DLD1 (cell line): ENCODE measurements around the gene CCNY.

ENCODE experiments used
- in situ Hi-C: cut with HindIII; loops from 2 replicates; pipeline ENCODE4 v1.10.0; 2017; ENCODE audit warnings: low sequenced_read_pairs

Gene CCNY

DNA sequence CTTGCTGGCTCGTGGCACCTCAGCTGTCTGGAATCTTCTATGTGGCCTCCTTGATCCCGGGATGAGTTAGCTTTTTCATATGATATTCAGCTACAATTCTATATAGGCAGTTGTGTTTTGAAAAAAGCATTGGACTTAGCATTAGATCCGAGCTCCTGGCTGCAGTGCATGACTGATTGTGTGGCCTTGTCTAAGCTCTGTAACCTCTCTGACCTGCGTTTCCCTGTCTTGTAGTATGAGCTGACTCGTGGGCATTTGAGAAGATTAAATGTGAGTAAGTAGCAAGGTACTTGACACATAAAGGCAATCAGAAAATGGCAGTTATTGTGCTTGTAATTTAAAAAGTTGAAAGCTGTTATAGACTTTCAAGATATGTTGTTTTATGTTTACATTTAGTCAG lies 85.9 kb downstream of the CCNY start:
- in situ Hi-C loops = no loop called here

- in situ Hi-C loops = no loop called here
These were observed 87.4 kb downstream of the CCNY start for GRCh38 chr10:35423505-35424306.

DNA sequence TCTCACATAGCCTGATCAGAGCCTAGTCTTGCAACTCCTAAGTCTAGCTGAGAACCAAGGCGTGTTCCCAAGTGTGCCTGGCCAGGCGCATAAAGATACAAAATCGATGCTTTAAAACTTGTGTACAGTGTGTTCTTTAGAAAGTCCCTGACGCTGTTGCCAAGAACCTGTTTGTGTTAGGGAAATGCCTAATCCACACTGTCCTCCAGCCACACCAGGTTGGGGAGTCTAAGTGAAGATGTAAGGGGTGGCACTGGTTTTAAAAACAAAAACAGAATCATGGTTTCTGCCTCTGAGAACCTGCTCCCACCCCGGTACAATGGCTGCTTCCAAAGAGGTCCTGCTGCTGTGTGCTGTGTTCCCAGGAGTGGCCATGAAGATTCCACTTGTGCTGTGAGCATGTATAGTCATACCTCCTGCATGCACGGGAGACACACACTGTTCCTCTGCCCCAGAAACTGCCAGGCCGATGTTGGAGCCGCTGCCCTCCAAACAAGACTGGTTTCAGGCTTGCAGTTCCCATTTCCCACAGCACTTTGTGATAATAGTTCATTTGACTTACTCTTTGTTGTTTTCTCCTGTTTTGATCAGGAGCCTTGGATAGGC lies 88.5 kb downstream of the CCNY start:
- in situ Hi-C loops = no loop called here

DNA sequence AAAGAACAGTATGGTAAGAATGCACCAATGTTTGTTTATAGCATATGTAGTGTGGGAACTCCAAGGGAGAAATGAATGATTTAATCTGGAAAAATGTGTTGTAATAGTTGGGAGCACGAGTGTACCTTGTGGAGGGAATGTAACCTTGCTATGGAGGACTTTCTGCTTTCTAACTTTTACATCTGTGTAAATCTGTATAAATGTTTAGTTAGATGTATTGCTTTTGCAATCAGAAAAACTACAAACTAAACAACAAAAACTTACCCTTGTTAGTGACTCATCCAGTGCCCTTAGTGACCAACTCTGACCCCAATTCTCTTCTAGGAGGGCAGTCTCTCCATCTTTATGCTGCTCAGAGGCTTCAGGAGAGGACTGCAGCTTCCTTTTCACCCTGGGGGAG lies 89.3 kb downstream of the CCNY start:
- in situ Hi-C loops = no loop called here

DNA sequence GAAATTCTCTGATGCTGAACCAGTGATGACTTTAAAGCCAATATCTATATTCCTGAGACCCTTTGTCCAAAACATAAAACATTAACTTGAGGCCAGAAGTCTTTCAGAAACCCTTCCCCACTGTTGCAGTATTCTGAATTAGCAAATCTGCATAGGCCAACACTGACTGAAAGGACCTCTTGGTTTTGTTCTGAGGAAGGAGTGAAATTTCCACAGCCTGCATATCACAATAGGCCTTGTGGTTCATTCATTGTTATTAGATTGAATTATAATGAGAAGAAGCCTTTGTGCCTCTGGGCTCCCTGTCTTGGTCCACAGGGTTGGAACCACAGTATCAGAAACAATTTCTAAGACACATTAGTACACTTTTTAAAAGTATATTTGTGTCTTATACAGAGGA lies 90.3 kb downstream of the CCNY start:
- in situ Hi-C loops = no loop called here

GRCh38 chr10:35427543-35427942 lies 91.2 kb downstream of the CCNY start:
- in situ Hi-C loops = no loop called here

GRCh38 chr10:35428521-35428920 lies 92.2 kb downstream of the CCNY start:
- in situ Hi-C loops = no loop called here

- in situ Hi-C loops = no loop called here
These were observed 96.6 kb downstream of the CCNY start for GRCh38 chr10:35432781-35433338.

DNA sequence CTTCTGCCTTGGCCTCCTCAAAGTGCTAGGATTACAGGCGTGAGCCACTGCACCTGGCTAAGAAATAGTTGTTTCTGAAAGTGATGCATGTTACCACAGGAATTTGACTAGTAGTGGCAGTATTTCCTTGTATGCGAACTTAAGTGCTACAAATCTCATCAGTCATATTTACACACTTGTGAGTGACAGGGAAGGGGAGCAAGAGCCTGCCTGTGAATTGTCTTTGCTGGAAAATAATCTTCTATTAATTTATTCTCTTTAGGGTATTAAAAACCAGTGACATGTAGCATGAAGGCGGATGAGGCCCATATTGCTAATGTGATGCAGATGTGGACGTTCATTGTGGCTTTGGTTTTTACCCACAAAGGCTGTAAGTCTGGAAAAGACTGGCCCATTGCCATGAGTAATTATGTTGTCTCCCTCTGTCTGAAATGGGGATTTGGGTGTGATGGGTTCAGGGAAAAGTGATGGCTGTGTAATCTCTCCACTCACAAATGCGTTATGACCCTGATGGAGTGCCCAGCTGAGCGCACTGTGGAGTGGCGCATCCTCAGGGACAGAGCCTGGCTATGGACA lies 97.6 kb downstream of the CCNY start:
- in situ Hi-C loops = no loop called here

GRCh38 chr10:35434533-35434932 lies 98.2 kb downstream of the CCNY start:
- in situ Hi-C loops = no loop called here

DNA sequence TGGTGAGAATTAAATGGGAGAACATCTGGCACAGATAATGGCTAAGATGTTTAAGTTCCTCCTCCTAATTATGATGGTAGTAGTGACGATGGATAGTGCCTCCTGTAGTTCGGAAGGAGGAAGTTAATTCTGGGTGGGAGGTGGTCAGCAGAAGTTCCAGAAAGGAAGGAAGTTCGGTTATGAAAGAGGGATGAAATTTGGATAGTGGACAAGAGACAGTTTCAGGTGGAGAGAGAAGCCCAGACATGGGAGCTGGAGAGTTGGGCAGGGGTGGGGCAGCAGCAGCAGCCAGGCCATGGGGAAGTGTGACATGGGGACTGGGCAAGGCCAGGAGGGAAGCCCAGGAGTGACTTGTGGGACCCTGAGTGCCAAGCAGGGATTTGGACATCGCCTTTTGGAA lies 99.5 kb downstream of the CCNY start:
- in situ Hi-C loops = no loop called here

DNA sequence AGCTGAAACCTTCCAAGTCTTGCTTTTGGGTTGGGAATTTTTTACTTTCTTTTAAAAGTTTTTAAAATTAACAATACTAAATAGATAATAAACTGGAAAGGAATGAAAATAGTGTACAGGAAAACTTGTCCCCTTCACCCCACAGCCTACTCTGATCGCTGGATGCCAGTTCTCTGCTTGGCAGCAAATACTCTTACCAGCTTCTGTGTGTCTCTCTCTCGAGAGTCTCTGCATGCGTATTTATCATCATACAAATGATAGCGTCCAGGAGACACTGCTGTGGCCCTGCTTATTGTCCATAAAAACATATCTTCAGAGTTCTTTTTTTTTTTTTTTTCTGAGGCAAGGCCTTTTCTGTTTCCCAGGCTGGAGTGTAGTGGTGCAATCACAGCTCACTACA lies 101.5 kb downstream of the CCNY start:
- in situ Hi-C loops = no loop called here

DNA sequence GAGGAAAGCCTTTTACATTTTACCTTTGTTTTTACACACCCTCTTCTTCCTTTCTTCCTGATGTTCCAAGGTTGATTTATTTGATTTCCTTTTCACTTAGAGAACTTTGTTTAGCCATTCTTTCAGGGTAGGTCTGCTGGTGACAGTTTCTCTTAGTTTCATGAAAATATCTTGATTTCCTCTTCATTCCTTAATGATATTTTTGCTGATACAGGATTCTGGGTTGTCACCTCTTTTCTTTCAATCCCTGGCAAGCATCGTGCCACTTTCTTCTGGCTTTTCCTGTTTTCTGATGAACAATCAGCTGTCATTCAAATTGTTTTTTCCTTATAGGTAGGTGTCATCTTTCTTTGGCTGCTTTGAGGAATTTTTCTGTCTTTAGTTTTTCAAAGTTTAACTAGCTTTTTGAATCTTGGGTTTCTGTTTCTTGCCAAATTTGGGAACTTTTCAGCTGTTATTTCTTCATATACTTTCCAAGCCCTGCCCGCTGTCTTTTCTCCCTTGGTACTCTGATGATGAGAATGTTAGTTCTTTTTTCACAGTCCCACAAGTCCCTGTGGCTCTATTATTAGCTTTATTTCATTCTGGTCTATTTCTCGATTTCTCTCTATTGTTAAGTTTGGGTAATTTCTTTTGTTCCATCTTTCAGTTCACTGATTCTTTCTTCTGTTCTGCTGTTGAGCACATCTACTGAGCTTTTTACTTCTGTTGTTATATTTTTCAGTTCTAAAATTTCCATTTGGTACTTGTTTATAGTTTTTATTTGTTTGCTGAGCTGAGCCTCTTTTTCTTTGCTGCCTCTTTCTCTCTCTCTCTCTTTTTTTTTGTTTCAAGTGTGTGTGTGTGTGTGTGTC lies 102.6 kb downstream of the CCNY start:
- in situ Hi-C loops = no loop called here

DNA sequence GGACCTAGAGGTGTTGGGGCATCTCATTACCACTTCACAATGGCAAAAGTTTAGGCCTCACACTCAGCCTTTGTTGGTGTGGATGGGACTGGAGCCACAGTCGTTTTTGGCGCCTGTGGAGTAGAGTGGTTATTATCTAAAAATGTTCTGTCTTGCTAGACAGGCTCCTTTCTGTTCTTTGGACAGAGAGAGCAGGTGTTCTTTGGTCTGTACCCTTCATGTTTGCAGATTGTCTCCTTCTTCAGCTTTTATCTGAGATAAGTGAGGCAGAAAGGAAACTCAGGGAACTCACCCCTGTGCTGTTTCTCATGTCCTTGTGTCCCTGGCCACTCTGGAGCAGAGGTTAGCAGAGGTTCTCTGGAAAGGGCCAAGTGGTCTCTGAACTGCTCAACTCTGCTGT lies 103.7 kb downstream of the CCNY start:
- in situ Hi-C loops = no loop called here

DNA sequence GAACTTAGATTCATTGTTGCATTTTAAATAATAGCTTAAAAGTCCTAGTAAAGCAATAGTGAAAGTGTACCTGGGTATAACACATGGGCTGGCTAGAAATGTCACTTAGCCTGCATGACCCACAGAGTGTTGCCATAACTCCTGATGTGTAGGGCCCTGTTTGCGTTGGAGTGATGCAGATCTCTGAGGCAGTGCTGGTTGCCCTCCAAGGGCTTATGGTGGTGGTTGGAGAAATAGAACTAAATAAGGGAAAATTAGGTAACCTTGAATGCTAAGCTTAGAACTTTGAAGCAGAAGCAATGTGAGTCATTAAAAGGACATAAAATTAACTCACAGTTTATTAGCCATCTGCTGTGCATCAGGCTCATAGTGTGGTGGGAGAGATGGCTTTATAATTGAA lies 105.7 kb downstream of the CCNY start:
- in situ Hi-C loops = no loop called here

- in situ Hi-C loops = no loop called here
These were observed 106.3 kb downstream of the CCNY start for GRCh38 chr10:35442592-35442991.

- in situ Hi-C loops = no loop called here
These were observed 107.5 kb downstream of the CCNY start for GRCh38 chr10:35443858-35444257.

DNA sequence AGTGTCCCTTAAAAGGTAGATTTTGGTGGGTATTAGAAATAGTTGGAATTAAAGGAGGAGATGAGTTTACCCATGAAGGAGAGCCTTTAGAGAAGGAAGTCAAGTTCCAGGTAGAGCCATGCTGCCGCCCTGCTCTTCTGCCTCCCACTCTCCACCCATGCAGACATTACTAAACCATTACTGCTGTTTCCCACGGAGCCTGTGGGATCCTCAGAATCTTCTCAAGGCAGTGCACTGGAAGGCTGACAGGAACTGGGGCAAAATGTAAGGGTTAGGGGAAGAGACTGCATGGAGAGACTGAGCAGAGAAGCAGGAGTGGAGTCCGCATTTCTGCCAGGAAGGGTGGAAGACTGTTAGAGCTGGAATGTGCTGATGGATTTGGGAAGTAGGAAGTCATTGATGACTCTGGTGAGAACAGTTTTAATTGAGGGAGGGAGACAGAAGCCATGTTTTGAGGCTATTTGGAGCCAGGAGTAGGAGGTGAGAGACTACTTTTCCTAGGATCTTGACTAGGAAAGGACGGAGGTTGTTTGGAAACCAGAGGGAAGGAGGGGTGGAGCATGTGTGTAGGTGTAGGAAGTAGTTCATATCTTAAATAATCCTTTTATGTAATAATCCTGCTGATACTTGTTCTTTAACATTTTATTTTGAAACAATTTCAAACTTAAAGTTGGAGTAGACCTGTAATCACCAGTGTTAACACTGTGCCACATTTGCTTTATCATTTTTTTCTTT lies 109.0 kb downstream of the CCNY start:
- in situ Hi-C loops = no loop called here

DNA sequence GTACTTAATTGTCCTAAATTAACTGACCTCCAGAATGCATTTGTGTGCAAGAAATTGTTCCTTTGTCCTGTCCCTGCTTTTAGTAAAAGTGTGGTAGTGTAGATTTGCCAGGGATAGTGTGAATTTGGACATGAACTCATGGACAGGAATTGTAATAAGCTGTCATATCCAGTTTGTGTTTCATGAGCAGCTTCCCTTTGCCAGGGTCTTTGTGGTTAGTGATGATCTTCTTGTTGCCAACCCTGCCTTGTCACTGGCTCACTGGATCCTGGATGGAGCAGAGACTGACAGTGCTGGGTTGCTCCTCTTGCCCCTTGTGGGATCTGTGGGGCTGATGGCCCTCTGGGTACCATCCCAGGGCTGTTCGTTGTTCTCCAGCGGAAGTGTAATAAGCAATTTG lies 110.1 kb downstream of the CCNY start:
- in situ Hi-C loops = no loop called here

- in situ Hi-C loops = no loop called here
These were observed 111.5 kb downstream of the CCNY start for GRCh38 chr10:35447693-35448407.
